Activated CD4-positive, alpha-beta T cell treated with anti-CD3 and anti-CD28 coated beads, Interleukin-2, amount 50 U/mL, for 1 hour (primary cell): Measurements from ENCODE around the gene CCDC88B.

Experiments used
- DNase-seq: peaks from one replicate; pipeline ENCODE4 v3.0.0-alpha.2; 2020

CCDC88B gene

DNA sequence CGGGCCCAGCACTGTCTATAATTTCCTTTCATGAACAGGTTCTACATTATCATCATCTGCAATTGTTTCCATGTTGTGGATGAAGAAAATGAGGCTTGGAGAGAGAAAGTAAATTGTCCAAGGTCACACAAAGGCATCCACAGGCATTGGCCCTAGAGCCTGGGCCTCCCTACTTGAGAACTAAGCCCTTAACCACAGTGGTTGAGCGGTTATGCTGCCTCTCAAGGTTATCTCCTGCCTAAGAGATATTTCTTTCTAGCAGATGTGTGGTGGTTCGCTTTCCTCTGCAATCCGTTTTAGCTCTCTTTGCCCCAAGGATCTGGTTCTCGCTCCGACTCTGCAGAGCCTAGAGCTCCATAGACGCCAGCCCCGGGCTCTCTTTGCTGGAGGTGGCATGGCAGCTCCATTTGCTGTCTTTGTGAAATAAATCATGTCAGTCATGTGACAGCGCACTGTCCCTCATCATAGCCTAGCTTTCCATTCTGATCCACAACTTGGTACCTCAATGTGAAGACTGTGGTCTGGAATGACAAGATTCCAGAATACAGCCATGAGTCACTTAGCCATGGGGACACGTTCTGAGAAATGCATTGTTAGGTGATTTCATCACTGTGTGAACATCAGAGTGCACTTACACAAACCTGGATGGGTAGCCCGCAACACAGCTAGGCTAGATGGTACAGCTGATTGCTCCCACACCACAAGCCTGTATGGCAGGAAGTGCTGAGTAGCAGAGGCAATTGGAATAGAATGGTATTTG lies 46.1 kb downstream of the CCDC88B start:
- DNase-seq: no peak

DNA sequence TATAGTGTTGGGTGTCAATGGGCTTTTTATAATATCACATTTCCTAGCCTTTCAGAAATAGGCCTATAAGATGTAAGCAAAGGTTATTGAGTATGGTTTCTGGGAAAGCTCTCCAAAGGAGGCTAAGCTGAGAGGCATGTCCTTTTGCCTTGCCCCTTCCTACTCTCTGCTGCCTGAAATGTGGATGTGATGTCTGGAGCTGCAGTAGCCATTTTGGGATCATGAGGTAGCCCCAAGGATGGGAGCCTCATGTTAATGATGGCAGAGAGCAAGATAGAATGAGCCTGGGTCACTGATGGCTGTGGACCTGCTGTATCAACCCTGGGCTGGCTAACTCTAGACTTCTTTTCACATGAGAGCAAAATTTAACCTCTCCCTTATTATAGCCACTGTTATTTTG lies 47.9 kb downstream of the CCDC88B start:
- DNase-seq: no peak

DNA sequence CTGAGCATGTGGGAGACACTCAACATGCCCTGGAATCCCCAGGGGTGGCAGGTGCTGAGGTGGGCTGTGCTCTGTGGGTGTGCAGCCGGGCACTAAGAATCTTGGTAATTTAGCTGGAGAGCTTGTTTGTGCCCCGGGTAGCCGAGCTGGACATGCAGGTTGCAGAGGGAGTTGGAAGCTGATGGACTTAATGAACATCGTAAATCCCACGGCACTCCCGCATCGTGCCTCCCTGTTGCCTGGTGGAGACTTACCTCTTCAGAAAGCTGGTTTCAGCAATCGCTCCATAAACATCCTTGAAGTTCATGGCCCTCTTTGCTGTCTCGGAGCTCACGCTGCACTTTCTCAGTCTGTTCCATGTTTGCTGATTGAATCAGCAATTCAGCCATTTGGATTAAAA lies 48.9 kb downstream of the CCDC88B start:
- DNase-seq: no peak

DNA sequence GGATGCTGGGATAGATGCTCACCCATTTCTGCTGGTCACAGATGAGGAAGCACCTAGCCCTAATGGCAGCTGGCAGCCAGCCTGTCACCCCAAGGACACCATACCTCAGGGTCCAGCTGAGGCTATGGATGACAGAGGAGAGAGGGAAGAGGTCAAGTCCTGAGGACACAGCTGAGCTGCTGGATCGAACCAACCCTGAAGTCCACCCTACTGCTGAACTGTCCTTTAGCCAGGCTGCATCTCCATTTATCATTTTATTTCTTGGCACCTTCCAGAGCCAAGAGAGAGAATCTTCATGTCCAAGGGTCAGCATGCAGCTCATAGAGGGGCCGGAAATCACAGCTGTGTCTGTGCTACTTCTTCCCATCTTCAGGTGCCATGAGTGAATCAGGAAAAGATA lies 49.8 kb downstream of the CCDC88B start:
- no peak for DNase-seq

DNA sequence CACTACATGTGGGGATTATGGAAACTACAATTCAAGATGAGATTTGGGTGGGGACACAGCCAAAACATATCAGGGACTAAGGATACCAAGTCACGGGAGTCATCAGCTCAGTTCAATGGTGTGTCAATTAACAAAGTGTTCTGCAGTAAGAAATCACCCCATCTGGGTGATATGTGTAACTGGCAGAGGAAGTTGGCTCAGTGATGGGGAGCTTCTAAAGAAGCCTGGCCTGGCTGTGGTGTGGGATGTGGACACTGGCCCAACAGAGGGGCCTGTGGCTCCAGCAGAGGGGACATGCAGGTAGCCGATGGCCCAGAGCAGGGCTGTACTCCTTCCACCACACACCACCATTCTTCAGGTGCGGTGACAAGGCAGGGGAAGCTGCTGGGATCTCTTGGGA lies 50.6 kb downstream of the CCDC88B start:
- DNase-seq: no peak

DNA sequence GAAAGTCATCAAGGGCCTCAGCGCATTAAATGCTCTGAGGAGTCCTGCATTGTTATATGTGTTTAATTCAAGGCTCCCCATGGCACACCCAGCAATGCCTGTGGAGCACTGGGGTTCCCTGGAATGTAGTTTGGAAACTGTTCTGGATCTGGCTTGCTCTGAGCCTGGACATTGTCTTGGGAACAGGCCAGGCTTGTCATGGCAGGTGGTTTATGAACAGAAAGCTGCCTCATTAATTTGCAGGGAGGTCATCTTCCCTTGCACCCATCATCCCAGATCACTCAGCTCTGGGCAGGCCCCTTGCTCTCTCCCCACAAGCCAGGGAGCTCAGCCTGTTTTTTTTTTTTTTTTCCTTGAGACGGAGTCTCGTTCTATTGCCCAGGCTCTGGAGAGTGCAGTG lies 51.8 kb downstream of the CCDC88B start:
- no peak for DNase-seq

DNA sequence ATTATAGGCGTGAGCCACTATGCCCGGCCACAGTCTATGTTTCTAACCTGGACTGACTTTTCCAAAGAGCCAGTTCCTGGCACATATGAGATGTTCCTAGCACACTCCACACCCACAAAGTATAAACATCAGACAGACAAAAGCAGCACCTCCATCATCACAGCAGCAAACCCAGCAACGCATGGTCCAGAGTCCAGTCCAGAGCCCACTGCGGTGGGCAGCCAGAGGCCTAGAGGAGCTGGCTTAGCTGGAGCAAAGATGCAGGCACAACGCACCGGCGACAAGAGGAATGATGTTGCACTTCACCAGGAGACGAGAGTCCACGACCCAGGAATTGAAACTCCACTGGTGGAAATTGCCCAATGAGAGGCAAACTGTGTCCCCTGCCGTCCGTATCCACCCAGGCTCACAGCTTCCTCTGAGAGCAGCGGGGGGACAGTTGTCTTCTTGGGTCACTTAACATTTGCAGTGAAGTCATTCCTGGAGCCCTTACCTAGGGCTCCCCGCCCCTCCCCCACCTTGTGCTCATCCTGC lies 55.6 kb downstream of the CCDC88B start:
- no peak for DNase-seq

DNA sequence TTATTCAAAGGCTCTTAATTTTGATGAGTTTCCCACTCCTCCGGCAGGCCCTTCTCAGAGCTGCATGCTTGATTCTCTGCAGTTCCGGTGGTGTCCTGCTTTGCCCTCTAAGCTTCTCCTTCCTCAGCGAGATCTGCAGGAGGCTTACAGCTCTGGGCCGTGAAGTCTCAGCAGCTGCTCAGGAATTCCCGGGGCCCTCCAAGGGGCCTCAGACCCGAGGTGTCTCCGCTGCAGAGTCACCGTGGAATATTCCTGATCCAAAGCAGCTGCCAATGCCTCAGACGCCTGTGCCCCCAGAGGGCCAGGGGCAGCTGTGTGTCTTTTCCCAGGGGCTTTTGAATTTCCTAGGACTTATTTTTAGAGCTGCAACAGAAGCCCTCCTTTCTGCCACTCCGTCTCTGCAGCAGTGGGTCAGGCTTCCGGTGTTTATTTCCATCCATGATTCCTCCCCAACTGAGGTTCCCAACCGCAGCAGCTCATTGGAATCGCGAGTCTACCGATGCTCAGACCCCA lies 56.1 kb downstream of the CCDC88B start:
- DNase-seq: no peak

DNA sequence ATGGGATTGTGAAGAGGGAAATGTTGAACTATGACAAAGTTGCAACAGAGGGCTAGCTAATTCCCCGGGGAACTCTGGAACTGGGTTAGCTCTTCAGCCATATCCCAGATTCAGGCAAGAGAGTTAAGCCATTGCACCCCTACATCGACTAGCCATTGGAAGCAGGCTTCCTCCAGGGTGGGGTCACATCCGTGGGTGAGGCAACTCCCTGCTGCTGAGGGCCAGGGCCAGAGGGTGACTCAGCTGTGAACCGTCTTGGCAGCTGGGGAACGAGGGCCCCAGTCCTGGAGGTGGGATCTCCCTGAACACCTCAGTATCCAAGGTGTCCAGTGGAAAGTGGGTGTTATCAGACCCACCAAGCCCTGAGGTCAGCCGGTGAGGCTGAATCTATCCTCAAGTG lies 60.1 kb downstream of the CCDC88B start:
- DNase-seq: no peak

DNA sequence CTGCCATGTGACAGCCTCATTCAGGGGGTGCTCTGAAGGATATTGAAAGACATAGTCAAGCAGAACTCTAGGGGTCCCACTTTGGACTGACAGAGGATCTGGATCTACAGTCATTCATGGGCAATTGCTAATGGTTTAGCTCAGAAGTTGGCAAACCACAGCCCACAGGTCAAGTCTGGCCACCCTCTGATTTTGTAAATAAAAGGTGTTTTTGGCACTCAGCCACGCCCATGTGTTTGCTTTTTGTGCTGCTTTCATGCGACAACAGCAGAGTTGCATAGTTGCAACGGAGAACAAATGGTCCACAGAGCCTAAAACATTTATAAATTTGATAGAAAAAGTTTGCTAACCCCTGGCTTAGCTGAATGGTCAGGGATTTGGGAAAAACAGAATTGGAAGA lies 60.7 kb downstream of the CCDC88B start:
- no peak for DNase-seq

DNA sequence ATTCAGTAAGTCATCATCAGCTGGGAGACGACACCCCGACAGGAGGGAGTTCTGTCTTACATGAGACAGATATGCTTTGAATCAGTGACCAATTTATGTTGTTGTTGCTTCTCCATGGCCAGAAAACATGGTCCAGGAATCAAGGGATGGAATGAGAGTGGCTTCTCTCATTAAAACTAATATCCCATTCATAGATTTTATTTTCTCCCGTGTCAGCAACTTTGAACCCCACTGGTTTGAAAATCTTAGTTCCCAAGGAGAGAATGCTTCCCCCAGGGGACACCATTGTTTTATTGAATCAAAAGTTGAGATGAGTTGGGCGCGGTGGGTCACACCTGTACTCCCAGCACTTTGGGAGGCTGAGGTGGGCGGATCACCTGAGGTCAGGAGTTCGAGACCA lies 61.8 kb downstream of the CCDC88B start:
- no peak for DNase-seq

DNA sequence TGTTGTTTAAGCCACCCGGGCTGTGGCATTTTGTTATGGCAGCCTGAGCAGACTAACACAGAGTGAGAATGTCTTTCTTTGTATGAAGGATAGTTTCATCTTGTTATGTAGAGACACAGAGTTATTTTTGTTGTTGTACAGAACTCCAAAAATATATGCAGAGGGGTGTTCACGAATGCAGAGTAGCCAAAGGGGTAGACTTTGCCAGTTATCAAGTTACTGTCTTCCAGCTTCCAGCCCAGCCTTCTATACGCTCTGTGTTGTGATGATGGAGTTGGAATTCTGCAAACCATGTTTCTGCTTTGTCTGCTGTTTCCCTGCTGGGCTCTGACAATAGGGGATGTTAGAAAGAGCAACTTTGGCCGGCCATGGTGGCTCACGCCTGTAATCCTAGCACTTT lies 63.1 kb downstream of the CCDC88B start:
- DNase-seq: no peak

DNA sequence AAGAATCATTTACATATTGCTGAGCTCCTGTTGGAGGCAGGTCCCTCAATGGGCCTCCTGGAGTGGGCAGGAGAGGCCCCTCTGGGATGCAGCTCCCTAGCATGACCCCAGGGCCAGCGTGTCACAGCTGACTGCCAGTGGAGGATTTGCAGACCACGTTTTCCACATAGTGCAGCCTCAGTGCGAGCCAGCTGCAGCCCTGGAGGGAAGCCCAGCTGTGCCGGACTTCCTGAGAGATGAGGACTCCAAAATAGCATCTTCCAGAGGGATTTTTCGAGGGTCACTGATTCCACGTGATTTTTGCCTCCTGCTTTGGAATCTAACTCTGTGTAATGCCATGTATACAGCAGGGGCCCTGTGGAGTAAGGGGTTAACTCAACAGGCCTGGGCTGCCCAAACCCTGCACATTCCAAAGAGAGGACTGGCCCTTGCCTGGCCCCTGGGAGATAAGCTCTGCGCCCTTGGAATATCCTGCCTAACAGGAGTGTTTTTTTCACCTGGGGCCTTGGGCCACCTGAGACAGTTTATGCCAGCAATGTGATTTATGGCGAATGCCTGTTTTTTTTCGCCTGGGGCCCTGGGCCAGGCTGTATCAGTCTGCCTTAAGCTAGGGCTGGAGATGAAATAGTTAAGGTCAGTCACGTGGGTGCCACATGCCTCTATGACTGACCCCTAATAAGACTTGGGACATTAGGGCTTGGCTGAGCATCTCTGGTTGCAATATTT lies 66.4 kb downstream of the CCDC88B start:
- no peak for DNase-seq
